Measurements from ENCODE around the gene LIMCH1.

LIMCH1 gene

DNA sequence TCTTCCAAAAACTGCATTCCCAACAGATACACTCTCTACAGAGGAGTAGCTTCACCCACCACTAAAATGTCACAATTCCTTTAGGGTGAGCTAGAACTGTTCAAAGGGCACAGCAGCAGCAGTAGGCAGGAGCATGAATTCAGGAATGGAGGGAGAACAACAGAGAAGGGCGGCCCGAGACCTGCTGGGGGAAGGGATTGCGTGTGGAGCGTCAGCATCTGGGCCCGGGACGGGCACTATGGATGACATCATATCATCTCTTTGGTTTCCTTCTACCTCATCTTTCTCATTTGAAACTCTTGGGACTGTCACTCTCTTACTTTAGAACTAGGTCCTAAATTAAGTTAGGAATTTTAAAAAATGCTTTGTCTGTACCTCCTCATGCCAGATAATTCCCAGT lies 115.6 kb downstream of the LIMCH1 start:
- Histone ChIP-seq H3K23ac (ENCODE audit: low read depth, low read length, poor library complexity) (no peak overlapping the region), H3K4me3 (ENCODE audit: low read length in 2 of 2) (no peak overlapping the region), H2BK120ac (ENCODE audit: low read depth, low read length) (no peak overlapping the region), H4K8ac (ENCODE audit: low read depth, low read length) (no peak overlapping the region), H3K4me2 (ENCODE audit: insufficient read depth, low read length, poor library complexity, severe bottlenecking) (no peak overlapping the region), H2BK15ac (ENCODE audit: low read length) (no peak overlapping the region), H3K9me3 (replicated peaks in 1 of 2; ENCODE audit: control insufficient read depth in 2 of 2, insufficient read depth in 1 of 2, low read depth in 1 of 2, low read length in 2 of 2) (no peaks in the 10 kb centered on the region), H3K27me3 (ENCODE audit: control insufficient read depth in 3 of 3, insufficient read depth in 3 of 3, low read depth in 1 of 3, low read length in 3 of 3) (no peaks in the 10 kb centered on the region), H3K14ac (ENCODE audit: low read length) (no peak overlapping the region), H3K4me1 (ENCODE audit: control insufficient read depth in 2 of 2, insufficient read depth in 1 of 2, low read depth in 1 of 2, low read length in 2 of 2) (no peaks in the 10 kb centered on the region), H3K27ac (replicated peaks; ENCODE audit: low read length) (no peak overlapping the region), H2AFZ (ENCODE audit: low read length) (no peak overlapping the region), H3K36me3 (replicated peaks in 1 of 2; ENCODE audit: control insufficient read depth in 2 of 2, insufficient read depth in 2 of 2, low read length in 2 of 2) (peaks cover 1 to 42% of the 10 kb centered on the region in 2 donors), H3K9ac (ENCODE audit: low read depth, low read length, poor library complexity) (no peak overlapping the region), H2BK12ac (ENCODE audit: low read length) (no peak overlapping the region), H3K18ac (ENCODE audit: low read length) (no peak overlapping the region), H3K4ac (ENCODE audit: low read length) (no peak overlapping the region), H4K91ac (ENCODE audit: low read depth, low read length, poor library complexity) (no peak overlapping the region), H3K79me1 (ENCODE audit: low read depth, low read length) (no peaks in the 10 kb centered on the region), H2BK5ac (ENCODE audit: low read length) (no peak overlapping the region), H2AK5ac (ENCODE audit: low read depth, low read length) (no peak overlapping the region)
- no CpG with 5 or more reads among the region's 6 CpGs for WGBS, 2 donors (ENCODE audit: extremely low coverage in 2 of 2, insufficient read length in 2 of 2, insufficient replicate concordance in 1 of 2)
- DNase-seq (ENCODE audit: low spot score): no peak

DNA sequence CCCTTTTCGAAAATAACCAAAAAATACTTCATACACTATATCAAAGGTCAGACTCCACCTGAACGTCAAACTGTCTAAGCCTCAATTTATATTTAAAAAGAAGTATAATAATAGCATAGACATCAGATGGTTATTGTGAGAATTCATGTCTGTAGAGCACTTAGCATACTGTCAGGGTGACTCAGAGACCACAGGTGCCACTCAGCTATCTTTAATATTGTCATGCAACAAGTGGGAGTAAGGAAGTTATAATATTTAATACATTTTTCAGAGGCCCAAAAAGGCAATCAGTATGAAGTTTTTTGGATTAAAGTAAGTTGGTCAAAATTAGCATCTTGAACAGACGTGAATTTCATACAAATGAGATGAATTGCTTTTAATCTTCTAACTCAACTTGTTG lies 117.2 kb downstream of the LIMCH1 start:
- no peak overlapping the region for H3K14ac ChIP-seq (ENCODE audit: low read length)
- no peaks in the 10 kb centered on the region for H3K79me1 ChIP-seq (ENCODE audit: low read depth, low read length)
- no peak overlapping the region for H2AFZ ChIP-seq (ENCODE audit: low read length)
- H3K27me3 ChIP-seq (ENCODE audit: control insufficient read depth in 3 of 3, insufficient read depth in 3 of 3, low read depth in 1 of 3, low read length in 3 of 3): no peaks in the 10 kb centered on the region
- H2BK12ac ChIP-seq (ENCODE audit: low read length): no peak overlapping the region
- H3K23ac ChIP-seq (ENCODE audit: low read depth, low read length, poor library complexity): no peak overlapping the region
- H2BK120ac ChIP-seq (ENCODE audit: low read depth, low read length): no peak overlapping the region
- no peak for DNase-seq (ENCODE audit: low spot score)
- no peak overlapping the region for H3K4me2 ChIP-seq (ENCODE audit: insufficient read depth, low read length, poor library complexity, severe bottlenecking)
- H2BK15ac ChIP-seq (ENCODE audit: low read length): no peak overlapping the region
- no peak overlapping the region for H3K4ac ChIP-seq (ENCODE audit: low read length)
- H2BK5ac ChIP-seq (ENCODE audit: low read length): no peak overlapping the region
- H2AK5ac ChIP-seq (ENCODE audit: low read depth, low read length): no peak overlapping the region
- no peaks in the 10 kb centered on the region for H3K9me3 ChIP-seq (replicated peaks in 1 of 2; ENCODE audit: control insufficient read depth in 2 of 2, insufficient read depth in 1 of 2, low read depth in 1 of 2, low read length in 2 of 2)
- no peak overlapping the region for H3K27ac ChIP-seq (replicated peaks; ENCODE audit: low read length)
- H4K91ac ChIP-seq (ENCODE audit: low read depth, low read length, poor library complexity): no peak overlapping the region
- H3K9ac ChIP-seq (ENCODE audit: low read depth, low read length, poor library complexity): no peak overlapping the region
- H4K8ac ChIP-seq (ENCODE audit: low read depth, low read length): no peak overlapping the region
- H3K36me3 ChIP-seq (replicated peaks in 1 of 2; ENCODE audit: control insufficient read depth in 2 of 2, insufficient read depth in 2 of 2, low read length in 2 of 2): peaks cover 1 to 42% of the 10 kb centered on the region in 2 donors
- WGBS, 2 donors (ENCODE audit: extremely low coverage in 2 of 2, insufficient read length in 2 of 2, insufficient replicate concordance in 1 of 2): no CpG with 5 or more reads among the region's 3 CpGs
- peaks cover 0 to under 1% of the 10 kb centered on the region in 2 donors for H3K4me1 ChIP-seq (ENCODE audit: control insufficient read depth in 2 of 2, insufficient read depth in 1 of 2, low read depth in 1 of 2, low read length in 2 of 2)
- H3K4me3 ChIP-seq (ENCODE audit: low read length in 2 of 2): no peak overlapping the region
- H3K18ac ChIP-seq (ENCODE audit: low read length): no peak overlapping the region

DNA sequence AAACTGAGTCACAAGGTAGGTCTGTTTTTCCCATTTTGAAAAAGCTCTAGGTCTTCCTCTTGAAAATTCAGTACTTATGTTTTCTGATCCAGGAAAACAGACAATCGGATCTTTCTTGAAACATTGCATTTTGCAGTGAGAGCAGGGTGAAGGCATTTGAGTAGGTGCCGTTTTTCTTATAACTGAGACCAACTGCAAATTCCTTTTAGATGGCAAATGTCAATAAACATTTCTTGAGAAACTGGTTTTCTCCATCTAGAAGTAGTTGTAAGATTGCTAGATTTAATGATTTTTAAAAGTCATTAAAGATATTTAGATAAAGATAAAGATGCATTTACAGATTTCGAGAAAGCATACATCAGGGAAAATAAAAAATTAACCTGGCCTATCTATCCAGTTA lies 118.1 kb downstream of the LIMCH1 start:
- no peak overlapping the region for H2BK15ac ChIP-seq (ENCODE audit: low read length)
- H2AFZ ChIP-seq (ENCODE audit: low read length): no peak overlapping the region
- no peak overlapping the region for H3K18ac ChIP-seq (ENCODE audit: low read length)
- no peak overlapping the region for H2AK5ac ChIP-seq (ENCODE audit: low read depth, low read length)
- H2BK120ac ChIP-seq (ENCODE audit: low read depth, low read length): no peak overlapping the region
- no peak overlapping the region for H2BK5ac ChIP-seq (ENCODE audit: low read length)
- no peak overlapping the region for H3K4me2 ChIP-seq (ENCODE audit: insufficient read depth, low read length, poor library complexity, severe bottlenecking)
- H3K14ac ChIP-seq (ENCODE audit: low read length): no peak overlapping the region
- no peak overlapping the region for H3K23ac ChIP-seq (ENCODE audit: low read depth, low read length, poor library complexity)
- H2BK12ac ChIP-seq (ENCODE audit: low read length): no peak overlapping the region
- H3K4me3 ChIP-seq (ENCODE audit: low read length in 2 of 2): no peak overlapping the region
- H3K9me3 ChIP-seq (replicated peaks in 1 of 2; ENCODE audit: control insufficient read depth in 2 of 2, insufficient read depth in 1 of 2, low read depth in 1 of 2, low read length in 2 of 2): no peaks in the 10 kb centered on the region
- no peak for DNase-seq (ENCODE audit: low spot score)
- WGBS, 2 donors (ENCODE audit: extremely low coverage in 2 of 2, insufficient read length in 2 of 2, insufficient replicate concordance in 1 of 2): no CpG with 5 or more reads among the region's 3 CpGs
- no peak overlapping the region for H3K9ac ChIP-seq (ENCODE audit: low read depth, low read length, poor library complexity)
- no peaks in the 10 kb centered on the region for H3K27me3 ChIP-seq (ENCODE audit: control insufficient read depth in 3 of 3, insufficient read depth in 3 of 3, low read depth in 1 of 3, low read length in 3 of 3)
- H3K36me3 ChIP-seq (replicated peaks in 1 of 2; ENCODE audit: control insufficient read depth in 2 of 2, insufficient read depth in 2 of 2, low read length in 2 of 2): peaks cover 0 to 36% of the 10 kb centered on the region in 2 donors
- H3K27ac ChIP-seq (replicated peaks; ENCODE audit: low read length): no peak overlapping the region
- no peaks in the 10 kb centered on the region for H3K79me1 ChIP-seq (ENCODE audit: low read depth, low read length)
- no peak overlapping the region for H3K4ac ChIP-seq (ENCODE audit: low read length)
- no peak overlapping the region for H4K91ac ChIP-seq (ENCODE audit: low read depth, low read length, poor library complexity)
- no peak overlapping the region for H4K8ac ChIP-seq (ENCODE audit: low read depth, low read length)
- peaks cover 0 to 3% of the 10 kb centered on the region in 2 donors for H3K4me1 ChIP-seq (ENCODE audit: control insufficient read depth in 2 of 2, insufficient read depth in 1 of 2, low read depth in 1 of 2, low read length in 2 of 2)

DNA sequence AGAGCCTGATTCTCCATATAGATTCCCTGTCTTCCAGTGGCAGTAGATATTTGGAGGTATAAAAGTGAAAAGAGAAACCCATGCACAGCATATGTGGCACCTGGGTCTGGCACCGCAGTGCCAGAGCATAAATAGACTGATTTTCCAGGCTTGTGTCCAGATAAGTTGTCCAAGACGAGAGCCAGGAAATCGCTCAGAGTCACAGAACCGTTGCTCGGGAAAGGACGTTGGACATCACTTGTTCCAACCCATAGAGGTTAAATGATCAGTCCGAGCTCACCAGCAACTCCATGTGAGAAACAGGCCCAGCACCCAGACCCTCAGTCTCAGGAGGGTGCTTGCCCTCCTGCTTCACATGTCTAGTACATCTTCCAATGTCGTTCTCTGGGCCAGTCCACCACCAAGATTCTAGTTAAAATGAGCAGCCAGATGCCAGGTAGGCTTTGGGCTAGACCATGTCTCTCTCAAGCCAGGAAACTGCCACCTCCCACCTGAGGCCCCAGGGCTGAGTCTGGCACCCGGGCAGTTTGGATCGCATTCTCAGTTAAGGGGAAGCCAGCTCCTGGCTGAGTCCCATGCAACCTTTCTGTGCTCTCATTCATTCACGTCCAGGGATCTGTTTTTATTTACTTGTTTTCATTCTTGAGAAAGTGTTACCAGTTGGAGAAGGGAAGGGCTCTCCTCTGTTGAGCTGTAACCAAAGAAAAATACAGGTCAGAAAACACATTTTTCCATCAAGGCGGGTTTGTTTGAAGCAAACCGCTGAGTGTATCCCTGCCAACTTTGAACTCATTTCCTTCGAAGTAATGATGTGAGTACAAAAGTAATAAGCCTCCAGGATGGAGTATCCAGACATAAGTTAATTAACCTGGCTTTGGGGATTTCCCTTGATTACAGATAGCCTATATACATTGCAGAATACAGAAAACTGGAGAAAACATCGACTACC lies 118.9 kb downstream of the LIMCH1 start:
- DNase-seq (ENCODE audit: low spot score): no peak
- no peak overlapping the region for H2BK5ac ChIP-seq (ENCODE audit: low read length)
- no peak overlapping the region for H4K8ac ChIP-seq (ENCODE audit: low read depth, low read length)
- no peaks in the 10 kb centered on the region for H3K79me1 ChIP-seq (ENCODE audit: low read depth, low read length)
- no peak overlapping the region for H2AK5ac ChIP-seq (ENCODE audit: low read depth, low read length)
- no peak overlapping the region for H3K18ac ChIP-seq (ENCODE audit: low read length)
- H2BK12ac ChIP-seq (ENCODE audit: low read length): no peak overlapping the region
- no peak overlapping the region for H3K9ac ChIP-seq (ENCODE audit: low read depth, low read length, poor library complexity)
- peaks cover 0 to 29% of the 10 kb centered on the region in 2 donors for H3K36me3 ChIP-seq (replicated peaks in 1 of 2; ENCODE audit: control insufficient read depth in 2 of 2, insufficient read depth in 2 of 2, low read length in 2 of 2)
- H3K27ac ChIP-seq (replicated peaks; ENCODE audit: low read length): no peak overlapping the region
- H3K9me3 ChIP-seq (replicated peaks in 1 of 2; ENCODE audit: control insufficient read depth in 2 of 2, insufficient read depth in 1 of 2, low read depth in 1 of 2, low read length in 2 of 2): no peaks in the 10 kb centered on the region
- no peak overlapping the region for H2BK120ac ChIP-seq (ENCODE audit: low read depth, low read length)
- no peak overlapping the region for H3K4me3 ChIP-seq (ENCODE audit: low read length in 2 of 2)
- peaks cover 0 to 3% of the 10 kb centered on the region in 2 donors for H3K4me1 ChIP-seq (ENCODE audit: control insufficient read depth in 2 of 2, insufficient read depth in 1 of 2, low read depth in 1 of 2, low read length in 2 of 2)
- H3K23ac ChIP-seq (ENCODE audit: low read depth, low read length, poor library complexity): no peak overlapping the region
- H3K4ac ChIP-seq (ENCODE audit: low read length): no peak overlapping the region
- no peak overlapping the region for H3K4me2 ChIP-seq (ENCODE audit: insufficient read depth, low read length, poor library complexity, severe bottlenecking)
- H4K91ac ChIP-seq (ENCODE audit: low read depth, low read length, poor library complexity): no peak overlapping the region
- H3K14ac ChIP-seq (ENCODE audit: low read length): no peak overlapping the region
- WGBS, 2 donors (ENCODE audit: extremely low coverage in 2 of 2, insufficient read length in 2 of 2, insufficient replicate concordance in 1 of 2): no CpG with 5 or more reads among the region's 15 CpGs
- no peak overlapping the region for H2AFZ ChIP-seq (ENCODE audit: low read length)
- H2BK15ac ChIP-seq (ENCODE audit: low read length): no peak overlapping the region
- no peaks in the 10 kb centered on the region for H3K27me3 ChIP-seq (ENCODE audit: control insufficient read depth in 3 of 3, insufficient read depth in 3 of 3, low read depth in 1 of 3, low read length in 3 of 3)
